CD4-positive, alpha-beta T cell treated with Interleukin-10 for 1 hour (primary cell): Measurements from ENCODE around the gene PEX5.
"Not testable (repeated sequence)": the region's sequence is repeated elsewhere in the genome, so short reads cannot be mapped to it uniquely, and the experiment has no call there.

Experiments used
- DNase-seq: peaks from one replicate; pipeline ENCODE4 v3.0.0-alpha.2; 2020

PEX5 gene

DNA sequence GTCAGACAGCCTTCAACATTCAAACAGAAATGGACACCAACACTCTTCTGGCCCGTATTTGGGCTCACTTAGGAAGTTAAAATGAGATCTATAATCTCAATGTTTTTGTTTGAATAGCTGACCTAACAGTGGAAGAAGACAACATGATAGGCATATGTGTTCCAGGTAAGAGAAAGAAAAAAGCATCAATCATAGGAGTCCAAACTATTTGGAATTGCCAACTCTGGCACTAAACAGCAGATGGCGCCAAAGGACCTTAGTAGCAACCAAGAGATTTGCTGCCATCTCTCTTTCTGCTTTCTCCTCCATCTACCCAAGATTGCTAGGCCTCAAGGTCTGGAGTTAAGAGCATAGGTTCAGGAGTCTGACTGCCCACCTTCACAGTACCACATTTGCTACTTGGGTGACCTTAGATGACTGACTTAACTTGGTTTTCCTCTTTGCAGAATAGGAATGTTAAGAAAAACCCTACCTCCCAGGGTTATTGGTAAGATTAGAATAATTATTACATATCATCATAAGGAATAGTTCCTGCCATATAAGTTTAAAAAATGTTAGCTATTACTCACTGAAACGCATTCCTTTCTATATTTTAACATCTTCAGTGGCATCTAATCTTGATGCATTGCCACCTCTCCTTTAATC lies 30.2 kb downstream of the PEX5 start:
- peak; percentile 78 for DNase-seq

DNA sequence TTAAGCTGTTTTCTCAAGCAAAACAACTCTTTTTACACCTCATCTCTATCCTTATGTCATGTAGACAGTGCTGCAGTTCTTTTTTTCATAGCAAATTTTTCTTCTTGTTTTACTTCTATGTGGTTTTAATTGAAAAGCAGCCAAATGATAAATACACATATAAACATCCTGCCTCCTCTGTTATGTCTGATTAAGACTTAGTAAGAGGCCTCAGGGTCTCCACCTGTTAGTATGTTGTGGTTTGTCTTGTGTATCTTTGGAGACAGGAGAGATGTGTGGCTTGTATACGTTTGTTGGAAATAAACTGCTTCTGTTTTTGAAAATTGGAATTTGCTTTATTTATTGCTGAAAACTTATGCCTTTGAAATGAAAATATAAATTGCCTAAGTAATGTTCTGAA lies 32.0 kb downstream of the PEX5 start:
- no peak for DNase-seq

- DNase-seq = no peak
Measured at GRCh38 chr12:7229741-7230140, 40.3 kb downstream of the PEX5 start.

DNA sequence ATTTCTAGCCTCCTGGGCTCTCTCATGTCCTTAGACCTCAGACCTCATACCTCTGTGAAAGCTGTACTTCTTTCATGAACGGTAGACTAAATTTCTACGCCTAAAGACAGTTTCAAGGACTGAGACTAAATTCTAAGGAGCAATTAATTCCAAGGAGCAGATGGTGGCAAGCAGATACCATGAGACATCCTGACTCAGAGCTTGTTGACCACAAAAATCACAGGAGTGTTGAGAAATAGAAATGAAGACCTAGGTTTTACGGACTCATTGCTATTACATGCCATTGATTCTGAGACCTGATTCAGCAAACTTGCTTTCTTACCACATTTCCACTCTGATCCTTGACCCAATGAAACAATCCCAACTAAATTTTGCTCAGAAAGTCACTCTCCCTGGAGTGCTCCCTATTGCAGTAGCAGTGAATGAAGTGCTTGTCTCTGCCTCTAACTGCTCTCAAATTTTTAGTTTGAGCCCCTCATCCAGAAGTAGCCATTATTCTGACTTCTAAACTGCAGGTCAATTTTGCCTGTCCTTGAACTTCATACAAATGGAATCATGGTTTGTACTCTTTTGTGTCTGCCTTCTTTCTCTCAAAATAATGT lies 52.0 kb downstream of the PEX5 start:
- no peak for DNase-seq

GRCh38 chr12:7242176-7243101 lies 53.0 kb downstream of the PEX5 start:
- DNase-seq = no peak

- not testable (repeated sequence) for DNase-seq
Measured at GRCh38 chr12:7251328-7251996, 62.0 kb downstream of the PEX5 start.

- no peak for DNase-seq
Measured at GRCh38 chr12:7259060-7259459, 69.6 kb downstream of the PEX5 start.
